Central memory CD8-positive, alpha-beta T cell (primary cell): ENCODE results near the gene TULP1.
A peak's percentile ranks its signal among the peaks of the same experiment; 100 is the strongest.

Experiments used
- ATAC-seq: fragments of 150-1000 bp; cut with Tn5 transposase; replicated peaks from 2 replicates; pipeline ENCODE4 v1.10.0; 2022; ENCODE audit warnings: mild to moderate bottlenecking, moderate FRiP score, moderate number of reproducible peaks; ENCODE audit not compliant: poor library complexity, severe bottlenecking; ENCODE audit errors: extremely low read depth
- DNase-seq, 2 donors: peaks; one replicate each; pipeline ENCODE4 v3.0.0; 2021; ENCODE audit warnings: low spot score in 2 of 2
- H3K27ac Mint-ChIP-seq: one replicate; pipeline ENCODE4 v1.8.0; 2022; ENCODE audit warnings: low read depth, mild to moderate bottlenecking, moderate library complexity, mixed read lengths
- H3K27me3 Mint-ChIP-seq: one replicate; pipeline ENCODE4 v1.8.0; 2022; ENCODE audit warnings: mixed read lengths
- H3K36me3 Mint-ChIP-seq: one replicate; pipeline ENCODE4 v1.8.0; 2022; ENCODE audit warnings: mild to moderate bottlenecking, moderate library complexity, mixed read lengths; ENCODE audit not compliant: insufficient read depth
- H3K4me1 Mint-ChIP-seq: one replicate; pipeline ENCODE4 v1.8.0; 2022; ENCODE audit warnings: mixed read lengths
- H3K4me3 Mint-ChIP-seq: one replicate; pipeline ENCODE4 v1.8.0; 2022; ENCODE audit warnings: mild to moderate bottlenecking, moderate library complexity, mixed read lengths
- H3K9me3 Mint-ChIP-seq: one replicate; pipeline ENCODE4 v1.8.0; 2022; ENCODE audit warnings: mixed read lengths

The TULP1 gene

DNA sequence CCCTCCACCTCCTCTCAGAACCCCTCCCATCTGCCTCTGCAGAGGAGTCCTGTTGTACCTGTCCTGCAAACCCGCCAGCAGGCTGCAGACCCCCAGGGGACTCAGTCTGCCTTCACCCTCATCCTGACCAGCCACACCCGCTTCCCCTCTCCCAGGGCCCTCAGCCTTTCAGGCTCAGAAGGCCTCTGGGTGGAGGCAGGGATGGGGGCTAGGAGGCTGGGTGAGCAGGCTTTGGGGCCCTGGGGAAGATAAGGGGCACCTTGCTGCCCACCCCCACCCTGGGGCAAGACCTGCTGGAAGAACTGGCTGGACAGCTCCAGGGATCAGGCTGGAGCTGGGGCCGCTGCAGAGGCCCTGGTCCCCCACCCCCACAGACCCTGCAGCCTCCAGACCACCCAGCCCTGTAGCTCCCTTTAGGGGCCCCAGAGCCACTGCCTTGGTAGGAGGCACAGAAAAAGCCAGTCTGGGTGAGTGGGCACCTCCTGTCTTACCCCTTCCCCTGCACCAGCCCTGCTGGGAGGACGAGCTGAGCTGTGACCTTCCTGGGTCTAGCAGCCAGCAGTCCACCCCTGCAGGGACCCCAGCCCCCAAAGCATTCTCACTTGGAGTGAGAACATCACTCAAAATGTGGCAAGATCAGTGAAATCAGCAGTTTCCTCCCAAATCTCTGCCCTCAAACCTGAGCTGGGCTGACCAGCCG is 21.0 kb downstream of the TULP1 start:
- ATAC-seq, result no peak
- Mint-ChIP-seq H3K4me3 (no peak overlapping the region), H3K36me3 (no peaks in the 10 kb centered on the region), H3K9me3 (no peaks in the 10 kb centered on the region), H3K27ac (no peak overlapping the region), H3K4me1 (peaks cover 28% of the 10 kb centered on the region), H3K27me3 (no peaks in the 10 kb centered on the region)
- no peak for DNase-seq

DNA sequence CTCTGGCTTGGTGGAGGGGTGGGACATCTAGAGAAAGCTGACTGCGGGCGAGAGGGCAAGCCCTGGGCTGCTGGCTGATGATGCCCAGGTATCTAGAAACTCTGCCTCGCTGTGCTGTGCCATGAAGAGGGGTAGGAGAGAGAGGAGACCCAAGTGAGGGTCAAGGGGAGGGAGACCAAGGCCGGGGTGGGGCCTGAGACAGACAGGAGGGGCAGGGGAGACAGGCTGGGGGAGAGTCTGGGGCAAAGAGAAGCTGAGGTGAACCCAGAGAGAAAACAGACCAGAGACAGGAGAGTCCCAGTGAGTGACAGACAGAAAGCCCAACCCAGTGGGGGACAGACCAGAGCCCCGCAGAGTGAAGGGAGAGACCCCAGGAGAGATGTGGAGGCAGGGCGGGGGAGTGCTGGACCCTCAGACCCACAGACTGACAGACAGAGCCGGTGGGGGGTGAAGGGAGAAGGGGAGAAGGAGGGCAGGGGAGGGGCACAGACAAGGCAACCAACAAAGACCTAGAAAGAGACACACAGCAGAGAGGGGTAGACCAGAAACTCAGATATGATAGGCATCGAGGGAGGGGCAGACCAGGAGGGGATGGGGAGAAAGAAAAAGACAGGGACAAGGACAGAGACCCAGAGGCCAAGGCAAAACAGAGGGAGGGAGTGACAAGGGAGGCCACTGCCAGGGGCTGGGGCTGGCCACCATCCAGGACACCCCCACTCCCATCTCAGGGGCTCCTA is 21.7 kb downstream of the TULP1 start:
- H3K9me3 Mint-ChIP-seq, result no peaks in the 10 kb centered on the region
- no peaks in the 10 kb centered on the region for H3K36me3 Mint-ChIP-seq
- H3K27ac Mint-ChIP-seq, result no peak overlapping the region
- no peak overlapping the region for H3K4me3 Mint-ChIP-seq
- H3K4me1 Mint-ChIP-seq, result peaks cover 28% of the 10 kb centered on the region
- H3K27me3 Mint-ChIP-seq, result no peaks in the 10 kb centered on the region
- ATAC-seq, result no peak
- DNase-seq, result no peak

DNA sequence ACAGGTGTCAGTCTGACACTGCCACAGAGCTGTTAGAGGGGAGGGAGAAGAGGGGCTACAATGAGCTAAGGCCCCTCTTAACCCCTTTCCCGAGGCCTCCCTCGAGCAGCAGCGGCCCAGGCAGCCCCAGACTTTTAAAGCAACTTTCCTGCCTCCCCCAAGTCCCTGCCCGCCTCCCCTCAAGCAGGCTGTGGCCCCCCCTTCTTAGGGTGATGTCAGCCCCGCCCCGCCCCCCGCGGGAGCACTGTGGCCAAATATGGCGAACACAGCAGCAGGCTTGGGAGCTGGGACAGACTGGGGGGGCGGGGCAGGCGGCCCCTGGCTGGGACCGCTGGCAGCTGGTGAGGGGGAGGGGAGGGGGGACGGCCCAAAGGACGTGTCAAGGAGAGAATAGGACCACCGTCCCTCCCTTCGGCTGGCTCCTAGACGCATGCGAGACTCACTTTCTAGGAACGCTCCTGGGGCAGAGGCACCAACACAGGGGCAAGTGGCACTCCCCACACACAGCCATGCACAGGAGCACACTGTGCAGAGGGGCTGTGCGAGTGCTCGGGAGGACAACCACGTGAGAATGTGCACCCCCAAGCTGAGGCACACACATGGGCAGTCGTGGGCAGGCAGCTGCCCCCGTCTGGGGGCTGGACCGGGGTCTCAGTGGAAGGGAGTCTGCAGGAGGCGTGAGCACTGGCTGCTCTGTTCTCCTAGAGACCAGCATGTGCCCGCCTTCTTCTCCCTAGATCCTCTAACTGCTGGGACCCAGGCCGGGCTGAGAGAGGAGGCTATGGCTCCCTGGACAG is 22.5 kb downstream of the TULP1 start:
- Mint-ChIP-seq H3K36me3 (no peaks in the 10 kb centered on the region), H3K4me1 (peaks cover 28% of the 10 kb centered on the region), H3K4me3 (no peak overlapping the region), H3K27me3 (no peaks in the 10 kb centered on the region), H3K9me3 (no peaks in the 10 kb centered on the region), H3K27ac (no peak overlapping the region)
- ATAC-seq (no peak), DNase-seq (no peak)

DNA sequence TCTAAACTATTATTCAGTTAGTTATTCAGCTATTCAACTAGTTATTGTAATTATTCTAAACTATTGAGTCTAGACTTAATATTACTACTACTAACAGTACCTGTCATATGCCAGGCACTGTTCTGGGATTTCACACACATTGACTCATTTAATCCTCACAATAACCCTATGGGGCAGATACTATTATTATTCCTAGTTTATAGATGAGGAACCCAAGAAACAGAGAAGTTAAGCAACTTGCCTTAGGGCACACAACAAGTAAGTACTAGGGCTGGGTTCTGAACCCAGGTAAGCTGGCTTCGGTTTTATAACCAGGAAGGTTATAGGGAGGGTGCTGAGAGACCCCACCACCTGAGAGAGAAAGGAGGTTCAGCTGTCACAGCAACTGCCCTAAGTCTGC is 23.6 kb downstream of the TULP1 start:
- ATAC-seq (no peak), DNase-seq (no peak)
- no peaks in the 10 kb centered on the region for H3K27me3 Mint-ChIP-seq
- no peaks in the 10 kb centered on the region for H3K9me3 Mint-ChIP-seq
- no peak overlapping the region for H3K27ac Mint-ChIP-seq
- peaks cover 26% of the 10 kb centered on the region for H3K4me1 Mint-ChIP-seq
- H3K4me3 Mint-ChIP-seq, result no peak overlapping the region
- H3K36me3 Mint-ChIP-seq, result no peaks in the 10 kb centered on the region

DNA sequence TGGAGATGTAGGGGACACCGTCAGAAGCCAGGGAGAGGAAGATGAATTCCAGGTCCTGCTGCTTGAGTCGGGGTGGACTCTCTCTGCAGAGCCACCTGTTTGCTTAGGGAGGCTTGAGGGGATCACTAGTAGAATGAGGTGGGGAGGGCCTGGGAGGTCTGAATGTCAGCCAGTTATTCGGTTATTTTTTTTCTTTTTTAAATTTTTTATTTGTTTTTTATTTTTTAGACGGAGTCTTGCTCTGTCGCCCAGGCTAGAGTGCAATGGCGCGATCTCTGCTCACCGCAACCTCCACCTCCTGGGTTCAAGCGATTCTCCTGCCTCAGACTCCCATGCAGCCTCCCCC is 24.2 kb downstream of the TULP1 start:
- H3K4me3 Mint-ChIP-seq, result no peak overlapping the region
- no peak for ATAC-seq
- DNase-seq, result no peak
- H3K9me3 Mint-ChIP-seq, result no peaks in the 10 kb centered on the region
- H3K27me3 Mint-ChIP-seq, result no peaks in the 10 kb centered on the region
- peaks cover 21% of the 10 kb centered on the region for H3K4me1 Mint-ChIP-seq
- H3K36me3 Mint-ChIP-seq, result no peaks in the 10 kb centered on the region
- peak overlapping the region; percentile 38 for H3K27ac Mint-ChIP-seq

DNA sequence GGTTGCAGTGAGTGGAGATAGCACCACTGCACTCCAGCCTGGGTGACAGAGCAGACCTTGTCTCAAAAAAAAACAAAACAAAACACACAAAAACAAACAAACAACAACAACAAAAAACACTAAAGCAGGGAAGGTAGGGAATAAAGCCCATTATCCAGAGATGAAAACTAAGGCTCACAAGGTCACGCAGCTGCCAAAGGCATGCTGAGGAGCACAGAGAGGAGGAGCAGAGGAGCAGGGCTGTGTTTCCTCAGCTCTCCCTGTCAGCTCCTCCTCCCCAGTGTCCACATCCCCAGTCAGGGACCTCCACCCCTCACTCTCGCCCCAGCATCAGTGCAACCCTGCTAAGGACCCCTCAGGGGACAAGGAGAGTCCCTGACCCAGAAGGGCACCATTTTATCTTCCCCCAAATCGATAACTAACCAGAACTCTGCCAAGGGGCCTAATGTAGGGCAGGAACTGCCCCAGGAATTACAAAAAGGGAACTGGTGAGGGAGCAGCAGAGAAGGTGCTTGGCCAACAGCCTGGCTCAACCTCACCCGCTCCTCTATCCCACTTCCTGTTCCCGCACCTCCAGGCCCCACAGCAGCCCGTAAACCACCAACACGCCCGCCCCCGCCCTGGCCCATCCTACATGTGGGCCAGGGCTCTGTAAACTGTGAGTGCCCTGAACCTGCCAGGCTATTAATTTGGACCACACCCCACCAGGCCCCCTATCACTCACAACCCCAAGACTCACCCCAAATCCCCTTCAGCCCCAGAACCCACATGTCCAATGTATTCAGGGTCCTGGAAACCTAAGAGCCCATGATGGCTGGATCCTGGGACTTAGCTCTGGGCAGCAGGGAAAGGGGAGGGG is 24.8 kb downstream of the TULP1 start:
- ATAC-seq (no peak), DNase-seq (no peak)
- no peaks in the 10 kb centered on the region for H3K36me3 Mint-ChIP-seq
- H3K4me3 Mint-ChIP-seq, result no peak overlapping the region
- no peaks in the 10 kb centered on the region for H3K27me3 Mint-ChIP-seq
- peaks cover 15% of the 10 kb centered on the region for H3K4me1 Mint-ChIP-seq
- peak overlapping the region; percentile 38 for H3K27ac Mint-ChIP-seq
- H3K9me3 Mint-ChIP-seq, result no peaks in the 10 kb centered on the region

DNA sequence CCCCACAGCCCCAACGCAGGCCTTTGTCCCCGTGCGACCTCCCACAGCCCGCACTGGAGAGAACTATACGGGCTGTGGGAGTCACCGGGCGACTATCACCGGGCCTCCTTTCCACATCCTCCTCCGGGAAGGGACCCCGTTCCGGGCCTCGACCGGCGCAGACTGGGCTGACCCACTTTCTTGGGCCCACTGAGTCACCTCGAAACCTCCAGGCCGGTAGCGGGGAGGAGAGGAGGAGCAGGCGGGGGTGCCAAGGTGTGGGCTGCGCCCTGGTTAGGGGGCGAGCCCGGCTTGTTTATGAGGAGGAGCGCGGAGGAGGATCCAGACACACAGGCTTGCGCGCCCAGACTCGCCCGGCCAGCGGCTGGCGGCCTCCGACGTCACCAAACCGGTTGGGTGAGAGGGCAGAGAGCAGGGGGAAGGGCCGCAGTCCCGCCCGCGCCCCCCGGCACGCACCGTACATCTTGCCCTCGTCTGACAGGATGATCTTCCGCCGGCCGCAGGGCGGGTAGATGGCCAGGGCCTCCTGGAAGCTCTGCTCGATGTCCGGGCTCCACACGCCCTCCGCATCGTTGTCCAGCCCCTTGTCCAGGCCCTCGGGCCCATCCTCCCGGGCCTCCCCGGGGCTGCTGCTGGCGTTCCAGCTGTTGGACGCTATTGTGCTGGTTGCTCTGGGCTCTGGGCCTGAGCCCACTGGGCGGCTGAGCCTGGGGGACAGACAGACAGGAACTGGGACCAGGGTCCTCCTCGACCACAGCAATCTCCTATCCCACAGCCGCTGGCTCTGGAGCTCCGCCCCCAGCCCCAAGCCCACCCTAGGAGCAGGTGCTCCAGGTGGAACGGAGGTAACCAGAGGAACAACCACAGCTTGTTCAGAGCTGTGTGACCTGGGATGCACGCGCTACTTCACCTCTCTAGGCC is 26.4 kb downstream of the TULP1 start:
- H3K4me3 Mint-ChIP-seq, result no peak overlapping the region
- no peaks in the 10 kb centered on the region for H3K9me3 Mint-ChIP-seq
- H3K27ac Mint-ChIP-seq, result no peak overlapping the region
- H3K27me3 Mint-ChIP-seq, result no peaks in the 10 kb centered on the region
- no peaks in the 10 kb centered on the region for H3K36me3 Mint-ChIP-seq
- DNase-seq (no peak), ATAC-seq (no peak)
- H3K4me1 Mint-ChIP-seq, result peaks cover 11% of the 10 kb centered on the region

DNA sequence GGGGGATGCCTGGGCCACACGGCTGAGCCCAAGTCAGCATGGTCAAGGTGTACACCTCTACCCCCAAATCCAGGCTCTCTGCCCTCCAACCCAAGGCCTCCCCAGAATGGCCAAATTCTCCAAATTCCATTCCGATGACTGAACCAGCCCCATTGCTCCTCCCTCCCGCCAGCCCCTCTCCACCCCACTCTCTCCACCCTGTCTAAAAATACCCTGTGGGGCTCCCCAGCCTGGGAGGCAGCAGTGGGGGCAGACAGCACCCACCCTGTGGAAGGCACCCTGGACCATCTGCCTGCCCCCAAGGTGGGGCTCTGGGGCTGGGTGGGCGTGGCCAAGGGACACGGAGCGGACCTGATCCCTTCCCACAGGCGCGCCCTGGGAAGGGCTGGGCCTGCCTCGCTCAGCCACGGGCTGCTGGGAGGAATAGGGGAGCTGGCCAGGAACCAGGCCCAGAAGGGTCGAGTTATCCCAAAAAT is 27.3 kb downstream of the TULP1 start:
- ATAC-seq, result no peak

DNA sequence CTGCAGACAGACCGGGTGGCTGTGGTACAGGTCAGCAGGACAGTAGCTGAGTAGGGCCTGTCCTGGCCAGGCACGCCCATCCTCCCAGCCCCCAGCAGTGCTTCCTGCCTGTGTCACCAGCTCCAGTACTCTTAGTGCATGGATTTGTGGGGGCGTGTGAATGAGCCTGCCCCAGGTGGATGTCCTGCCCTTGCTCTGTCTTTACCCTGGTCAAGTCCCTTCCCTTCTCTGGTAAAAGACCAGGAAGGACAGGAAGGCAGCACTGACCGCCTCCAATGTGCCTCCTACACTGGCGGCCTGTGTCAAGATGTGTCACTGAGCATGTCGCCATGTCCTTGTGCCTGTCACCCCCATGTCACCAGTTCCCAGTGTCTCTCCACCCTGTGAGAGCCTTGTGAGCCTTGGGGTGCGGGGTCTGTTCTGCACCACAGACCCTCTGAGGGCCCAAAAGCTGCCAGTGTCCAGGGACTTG is 27.7 kb downstream of the TULP1 start:
- peaks cover 11% of the 10 kb centered on the region for H3K4me1 Mint-ChIP-seq
- no peak for DNase-seq
- no peak for ATAC-seq
- no peak overlapping the region for H3K4me3 Mint-ChIP-seq
- H3K9me3 Mint-ChIP-seq, result no peaks in the 10 kb centered on the region
- H3K27ac Mint-ChIP-seq, result no peak overlapping the region
- H3K36me3 Mint-ChIP-seq, result no peaks in the 10 kb centered on the region
- no peaks in the 10 kb centered on the region for H3K27me3 Mint-ChIP-seq

More for the DNA sequence above, 27.3 kb downstream of the TULP1 start:
- H3K27ac Mint-ChIP-seq, result no peak overlapping the region
- no peaks in the 10 kb centered on the region for H3K27me3 Mint-ChIP-seq
- no peak for DNase-seq
- no peaks in the 10 kb centered on the region for H3K36me3 Mint-ChIP-seq
- H3K4me1 Mint-ChIP-seq, result peaks cover 11% of the 10 kb centered on the region
- no peak overlapping the region for H3K4me3 Mint-ChIP-seq
- H3K9me3 Mint-ChIP-seq, result no peaks in the 10 kb centered on the region

DNA sequence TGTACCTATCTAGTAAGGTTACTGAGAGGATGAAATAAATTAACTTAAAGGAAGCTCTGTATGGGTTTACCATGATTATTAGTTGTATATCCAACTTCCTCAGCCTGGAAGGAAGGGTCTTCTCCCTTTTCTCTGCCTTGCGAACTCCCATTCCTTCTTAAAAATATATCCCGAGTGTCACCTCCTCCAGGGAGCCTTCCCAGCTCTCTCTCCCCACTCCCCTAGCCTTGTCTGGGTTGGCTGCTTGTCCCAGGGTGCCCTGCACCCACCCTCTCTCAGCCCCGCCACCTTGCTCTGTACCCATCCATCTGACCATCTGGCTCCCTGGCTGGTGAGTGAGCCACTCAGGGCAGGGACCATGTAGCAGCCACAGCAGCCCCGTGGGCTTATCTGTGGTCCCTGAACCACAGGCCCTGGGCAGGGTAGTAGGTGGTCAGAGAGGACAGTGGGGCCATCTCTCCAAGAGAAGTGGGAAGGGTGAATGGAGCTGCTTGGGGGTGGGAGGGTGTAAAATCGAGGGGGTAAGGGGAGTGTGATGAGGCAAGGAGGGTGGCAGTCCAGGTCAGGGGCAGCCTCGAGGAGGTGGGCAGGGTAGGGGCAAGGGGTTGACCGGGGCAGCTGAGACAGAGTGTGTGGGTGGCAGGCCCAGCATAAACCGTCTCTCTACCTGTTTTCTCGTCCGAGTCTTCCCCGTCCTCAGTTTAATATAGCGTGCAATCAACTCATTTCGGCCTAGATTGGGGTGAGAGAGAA is 28.6 kb downstream of the TULP1 start:
- Mint-ChIP-seq H3K36me3 (no peaks in the 10 kb centered on the region), H3K4me1 (peaks cover 11% of the 10 kb centered on the region), H3K27ac (no peak overlapping the region), H3K9me3 (no peaks in the 10 kb centered on the region), H3K4me3 (no peak overlapping the region), H3K27me3 (no peaks in the 10 kb centered on the region)
- ATAC-seq (no peak), DNase-seq (no peak)

DNA sequence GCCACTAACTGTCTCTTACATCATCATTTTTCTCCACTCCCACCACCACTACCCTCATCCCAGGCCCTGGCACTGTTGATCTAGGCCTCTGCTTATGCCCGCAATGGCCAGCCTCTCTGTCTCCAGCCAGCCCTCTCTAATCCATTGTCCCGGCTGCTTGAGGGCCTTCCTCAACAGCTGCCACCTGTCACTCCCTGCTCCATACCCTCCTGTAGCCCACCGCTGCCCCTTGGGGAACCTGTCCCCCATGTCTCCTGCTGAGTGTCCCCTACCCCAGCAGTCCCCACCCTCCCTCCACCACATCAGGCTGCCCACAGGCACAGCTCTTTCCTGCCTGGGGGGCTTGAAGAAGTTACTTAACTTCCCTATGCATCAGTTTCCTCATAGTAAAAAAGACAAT is 29.2 kb downstream of the TULP1 start:
- Mint-ChIP-seq H3K4me1 (peaks cover 11% of the 10 kb centered on the region), H3K9me3 (no peaks in the 10 kb centered on the region), H3K27ac (peak overlapping the region; percentile 59), H3K4me3 (no peak overlapping the region), H3K36me3 (no peaks in the 10 kb centered on the region), H3K27me3 (no peaks in the 10 kb centered on the region)
- DNase-seq, result no peak
- ATAC-seq, result no peak
